GM10266 (cell line): Measurements from ENCODE around the gene TUBB2B.
"Not testable (repeated sequence)": the region's sequence is repeated elsewhere in the genome, so short reads cannot be mapped to it uniquely, and the experiment has no call there.

Experiments
- DNase-seq: peaks from one replicate; pipeline ENCODE4 v3.0.0; 2012; ENCODE audit errors: extremely low spot score
- TF ChIP-seq, protein P1 (sequence below): IDR thresholded peaks from 2 replicates; pipeline ENCODE4 v1.5.1; 2012; ENCODE audit warnings: mild to moderate bottlenecking, low read depth; ENCODE audit not compliant: control insufficient read depth, insufficient read depth; ENCODE audit errors: missing control alignments

The TUBB2B gene

DNA sequence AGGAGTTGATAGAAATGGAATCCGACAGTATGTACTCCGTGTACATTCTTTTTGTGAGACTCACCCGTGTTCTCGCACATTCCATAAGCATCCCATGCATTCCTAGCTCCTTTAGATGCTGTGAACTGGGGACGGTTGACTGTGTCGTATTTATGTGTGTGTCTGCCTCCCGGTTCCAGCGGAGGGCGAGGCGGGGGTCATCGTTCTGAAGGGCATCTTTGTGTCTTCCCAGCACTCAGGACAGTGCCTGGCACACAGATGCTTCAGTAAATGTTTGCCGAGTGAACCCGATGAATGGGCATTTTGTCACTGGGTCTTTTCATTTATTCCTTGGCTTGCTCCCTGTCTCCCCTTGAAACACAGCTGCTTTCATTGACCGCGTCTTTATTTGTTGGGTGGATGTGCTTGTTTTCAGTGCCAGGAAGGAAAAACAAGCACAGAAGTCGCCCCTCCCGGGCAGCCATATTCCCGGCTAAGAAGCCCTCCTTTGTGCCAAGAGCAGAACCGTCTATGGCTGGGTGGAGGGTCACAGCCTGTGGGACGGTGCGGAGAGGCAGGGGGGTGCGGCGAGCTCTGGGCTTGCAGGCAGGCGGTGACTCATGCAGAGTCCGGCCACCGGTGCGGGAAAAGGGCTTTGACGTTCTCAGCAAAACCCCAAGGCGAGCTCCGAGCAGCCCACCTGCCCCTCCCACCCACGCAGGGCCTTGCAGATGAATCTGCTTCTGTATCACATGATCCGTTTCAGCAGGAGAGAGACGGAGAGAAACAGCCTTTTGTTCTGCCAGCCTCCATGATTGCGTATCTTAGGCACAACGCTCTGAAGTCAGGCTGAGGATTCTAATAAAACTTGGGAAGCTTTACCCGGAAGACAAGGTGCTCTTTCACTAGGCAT is 20.0 kb upstream of the TUBB2B start:
- TF ChIP-seq, protein P1, sequence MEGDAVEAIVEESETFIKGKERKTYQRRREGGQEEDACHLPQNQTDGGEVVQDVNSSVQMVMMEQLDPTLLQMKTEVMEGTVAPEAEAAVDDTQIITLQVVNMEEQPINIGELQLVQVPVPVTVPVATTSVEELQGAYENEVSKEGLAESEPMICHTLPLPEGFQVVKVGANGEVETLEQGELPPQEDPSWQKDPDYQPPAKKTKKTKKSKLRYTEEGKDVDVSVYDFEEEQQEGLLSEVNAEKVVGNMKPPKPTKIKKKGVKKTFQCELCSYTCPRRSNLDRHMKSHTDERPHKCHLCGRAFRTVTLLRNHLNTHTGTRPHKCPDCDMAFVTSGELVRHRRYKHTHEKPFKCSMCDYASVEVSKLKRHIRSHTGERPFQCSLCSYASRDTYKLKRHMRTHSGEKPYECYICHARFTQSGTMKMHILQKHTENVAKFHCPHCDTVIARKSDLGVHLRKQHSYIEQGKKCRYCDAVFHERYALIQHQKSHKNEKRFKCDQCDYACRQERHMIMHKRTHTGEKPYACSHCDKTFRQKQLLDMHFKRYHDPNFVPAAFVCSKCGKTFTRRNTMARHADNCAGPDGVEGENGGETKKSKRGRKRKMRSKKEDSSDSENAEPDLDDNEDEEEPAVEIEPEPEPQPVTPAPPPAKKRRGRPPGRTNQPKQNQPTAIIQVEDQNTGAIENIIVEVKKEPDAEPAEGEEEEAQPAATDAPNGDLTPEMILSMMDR = no peak
- DNase-seq = no peak

DNA sequence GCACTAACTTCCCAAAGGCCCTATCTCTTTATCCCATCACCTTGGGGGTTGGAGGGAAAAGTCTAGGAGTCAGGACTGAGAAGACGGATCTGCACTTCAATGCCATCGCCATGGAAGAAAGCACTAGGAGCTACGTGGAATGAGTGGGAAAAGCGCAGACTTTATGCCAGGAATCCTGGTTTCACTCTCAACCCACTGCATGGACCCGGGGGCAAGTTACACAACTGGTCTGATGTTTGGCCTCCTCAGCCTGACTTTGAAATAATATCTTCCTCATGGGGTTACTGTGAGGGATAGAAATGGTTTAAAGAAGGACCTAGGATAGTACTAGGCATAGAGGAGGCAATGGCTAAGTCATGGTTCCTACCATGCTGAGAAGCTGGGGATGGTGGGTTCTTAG is 17.8 kb upstream of the TUBB2B start:
- DNase-seq = no peak
- TF ChIP-seq, protein P1 = no peak

DNA sequence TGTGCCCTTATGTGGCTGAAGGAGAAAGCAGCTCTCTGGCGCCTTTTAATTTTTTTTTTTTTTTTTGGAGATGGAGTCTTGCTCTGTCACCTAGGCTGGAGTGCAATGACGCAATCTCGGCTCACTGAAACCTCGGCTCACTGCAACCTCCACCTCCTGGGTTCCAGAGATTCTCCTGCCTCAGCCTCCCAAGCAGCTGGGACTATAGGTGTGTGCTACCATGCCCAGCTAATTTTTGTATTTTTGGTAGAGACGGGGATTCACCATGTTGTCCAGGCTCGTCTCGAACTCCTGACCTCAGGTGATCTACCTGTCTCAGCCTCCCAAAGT is 17.3 kb upstream of the TUBB2B start:
- DNase-seq = not testable (repeated sequence)

DNA sequence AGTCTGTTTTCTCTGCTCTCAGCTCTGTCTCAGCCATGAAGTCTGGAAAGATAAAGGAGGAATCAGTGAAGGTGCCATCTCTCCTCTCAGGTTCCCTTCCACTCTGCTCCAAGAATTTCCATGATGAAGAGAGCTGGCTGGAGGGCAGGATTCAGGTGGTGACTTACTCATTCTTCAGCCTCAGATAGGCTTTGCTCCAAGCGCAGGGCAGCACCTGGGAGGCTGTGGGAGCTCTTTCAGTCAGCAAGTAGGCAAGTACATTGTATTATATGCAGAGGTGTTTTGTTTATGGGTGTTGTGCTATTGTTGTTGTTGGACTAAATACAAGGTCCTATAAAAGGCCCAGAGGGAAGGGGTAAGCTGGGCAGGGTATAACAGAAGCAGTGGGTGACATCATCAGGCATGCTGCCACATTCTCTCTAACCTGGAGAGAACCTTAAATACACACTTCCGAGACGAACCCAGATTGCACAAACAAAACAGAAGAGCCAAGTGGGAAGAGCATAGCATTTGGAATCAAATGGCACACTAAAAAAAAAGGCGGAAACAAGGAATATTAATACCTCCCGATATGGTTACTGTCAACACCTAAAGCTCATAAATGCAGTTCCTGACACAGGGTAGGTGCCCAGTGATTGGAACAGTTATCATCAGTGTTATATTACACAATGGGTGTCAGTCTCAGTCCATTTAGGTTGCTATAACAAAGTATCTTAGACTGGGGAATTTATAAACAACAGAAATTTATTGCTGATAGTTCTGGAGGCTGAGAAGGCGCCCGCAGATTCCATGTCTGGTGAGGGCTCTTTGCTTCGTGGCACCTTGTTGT is 16.8 kb upstream of the TUBB2B start:
- DNase-seq = no peak

DNA sequence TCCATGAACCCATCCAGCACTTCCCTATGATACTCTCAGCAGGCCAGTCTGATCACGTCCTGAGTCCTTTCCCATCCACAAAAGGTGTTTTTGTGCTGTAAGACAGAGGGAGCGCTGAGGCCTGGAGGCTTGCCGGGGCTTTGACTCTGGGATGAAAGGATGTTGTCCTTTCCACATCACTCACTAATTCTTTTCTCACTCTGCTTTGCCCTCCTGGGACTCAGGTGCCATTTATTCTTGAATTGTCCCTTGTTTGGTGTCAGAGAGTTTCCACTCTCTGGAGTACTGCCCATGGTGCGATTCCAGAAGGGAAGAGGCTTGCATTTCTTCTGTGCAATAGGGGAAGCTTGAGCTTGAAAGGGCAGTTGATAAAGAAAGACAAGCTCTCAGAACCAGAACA is 15.3 kb upstream of the TUBB2B start:
- DNase-seq = no peak
- TF ChIP-seq, protein P1 = no peak

More for the DNA sequence above, 16.8 kb upstream of the TUBB2B start:
- TF ChIP-seq, protein P1 = no peak

DNA sequence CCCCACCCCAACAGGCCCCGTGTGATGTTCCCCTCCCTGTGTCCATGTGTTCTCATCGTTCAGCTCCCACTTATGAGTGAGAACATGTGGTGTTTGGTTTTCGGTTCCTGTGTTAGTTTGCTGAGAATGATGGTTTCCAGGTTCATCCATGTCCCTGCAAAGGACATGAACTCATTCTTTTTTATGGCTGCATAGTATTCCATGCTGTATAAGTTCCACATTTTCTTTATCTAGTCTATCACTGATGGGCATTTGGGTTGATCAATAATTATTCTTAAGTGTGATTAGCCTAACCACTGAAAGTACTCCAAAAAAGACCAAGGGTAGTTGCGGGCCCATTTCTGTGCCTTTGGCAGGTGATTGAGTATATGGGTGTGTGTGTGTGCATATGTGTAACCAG is 14.3 kb upstream of the TUBB2B start:
- not testable (repeated sequence) for DNase-seq

DNA sequence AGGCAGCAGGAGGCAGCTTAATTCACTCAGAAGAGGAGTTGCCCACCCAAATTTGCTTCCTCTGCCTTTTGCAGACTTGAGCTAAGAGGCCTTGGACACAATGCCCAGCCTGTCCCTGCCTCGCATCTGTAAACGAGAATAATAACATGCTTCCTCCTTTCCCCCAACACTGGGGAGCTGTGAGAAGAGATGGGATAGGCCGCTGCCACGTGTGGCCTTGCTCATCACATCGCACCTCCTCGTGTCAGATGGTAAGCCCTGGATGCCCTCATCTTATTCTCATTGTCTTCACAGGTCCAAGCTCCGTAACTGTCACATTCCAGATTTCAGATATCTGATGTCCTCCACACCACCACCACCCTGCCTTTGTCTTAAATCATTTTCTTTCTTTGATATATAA is 13.1 kb upstream of the TUBB2B start:
- DNase-seq = no peak
- TF ChIP-seq, protein P1 = no peak

DNA sequence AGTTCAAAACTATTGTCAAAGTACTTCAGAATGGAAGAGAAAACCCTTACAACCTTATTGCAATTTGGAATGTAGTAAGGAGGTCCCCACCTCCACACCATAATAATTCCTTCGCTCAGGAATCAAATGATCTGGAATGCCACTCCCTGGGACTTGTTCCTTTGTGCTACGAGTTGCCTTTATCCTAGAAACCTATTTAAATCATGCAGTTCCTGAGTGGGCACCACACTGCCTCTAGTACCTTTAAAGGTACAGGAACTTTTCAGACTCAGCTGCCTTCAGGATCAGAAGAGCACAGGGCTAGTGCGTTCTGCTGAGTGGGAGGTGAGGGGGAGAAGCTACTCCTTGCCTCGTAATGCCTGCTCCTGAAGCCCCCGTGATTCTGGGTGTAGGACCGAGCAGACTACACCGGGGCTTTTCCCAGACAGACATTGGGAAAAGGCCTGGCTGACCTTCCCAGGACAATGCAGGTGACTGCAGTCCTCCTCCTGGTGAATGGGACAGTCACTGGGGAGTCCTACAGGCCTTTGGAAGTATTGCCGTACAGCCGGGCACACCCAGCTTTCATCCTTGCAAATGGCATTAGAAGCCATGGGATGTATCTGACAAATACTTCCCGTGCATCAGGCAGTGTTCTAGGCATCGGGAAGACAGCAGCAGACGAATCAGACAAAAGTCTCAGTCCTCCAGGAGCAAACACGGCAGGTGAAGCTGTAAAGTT is 11.8 kb upstream of the TUBB2B start:
- no peak for DNase-seq

More for the DNA sequence above, 11.8 kb upstream of the TUBB2B start:
- TF ChIP-seq, protein P1 = no peak
